RWPE2 (cell line): Measurements from ENCODE around the gene SLC35D2.
"Not testable (repeated sequence)": the region's sequence is repeated elsewhere in the genome, so short reads cannot be mapped to it uniquely, and the experiment has no call there.

Source experiments
- ATAC-seq: fragments of 200-7000 bp; cut with Tn5 transposase; 3 replicates; pipeline ENCODE4 v1.9.1; 2021; ENCODE audit warnings: low read depth
- DNase-seq: peaks from one replicate; pipeline ENCODE4 v3.0.0-alpha.2; 2020; ENCODE audit warnings: low spot score
- H3K27ac ChIP-seq: fragments of 450-650 bp; 2 replicates; pipeline ENCODE4 v1.5.1; 2017; ENCODE audit warnings: mild to moderate bottlenecking; ENCODE audit not compliant: poor library complexity, severe bottlenecking
- H3K27me3 ChIP-seq: fragments of 250-450 bp; sonication (Bioruptor Pico); 2 replicates; pipeline ENCODE4 v1.5.1; 2021; ENCODE audit warnings: mild to moderate bottlenecking, moderate library complexity; ENCODE audit not compliant: insufficient read depth, poor library complexity, severe bottlenecking
- H3K36me3 ChIP-seq: fragments of 250-450 bp; sonication (Bioruptor Pico); 2 replicates; pipeline ENCODE4 v1.5.1; 2020; ENCODE audit warnings: low read depth, mild to moderate bottlenecking, moderate library complexity
- H3K4me1 ChIP-seq: fragments of 250-450 bp; sonication (Bioruptor Pico); 2 replicates; pipeline ENCODE4 v1.5.1; 2021; ENCODE audit warnings: mild to moderate bottlenecking, moderate library complexity; ENCODE audit not compliant: insufficient read depth, poor library complexity, severe bottlenecking
- H3K4me3 ChIP-seq: fragments of 250-450 bp; sonication (Bioruptor Pico); 2 replicates; pipeline ENCODE4 v1.5.1; 2021; ENCODE audit warnings: mild to moderate bottlenecking, moderate library complexity; ENCODE audit not compliant: severe bottlenecking
- H3K9me3 ChIP-seq: fragments of 250-450 bp; sonication (Bioruptor Pico); 2 replicates; pipeline ENCODE4 v1.5.1; 2021; ENCODE audit warnings: mild to moderate bottlenecking, moderate library complexity; ENCODE audit not compliant: severe bottlenecking
- CTCF ChIP-seq: fragments of 450-650 bp; IDR thresholded peaks from one replicate; pipeline ENCODE4 v1.5.1; 2017; ENCODE audit warnings: mild to moderate bottlenecking, moderate library complexity; ENCODE audit not compliant: poor library complexity, severe bottlenecking

The SLC35D2 gene

GRCh38 chr9:96321515-96321914 lies 62.0 kb downstream of the SLC35D2 start:
- no peak for TF ChIP-seq CTCF
- Histone ChIP-seq H3K36me3 (no peaks in the 10 kb centered on the region), H3K9me3 (no peaks in the 10 kb centered on the region), H3K27me3 (no peaks in the 10 kb centered on the region), H3K27ac (no peak overlapping the region), H3K4me3 (no peak overlapping the region), H3K4me1 (no peaks in the 10 kb centered on the region)
- DNase-seq (no peak), ATAC-seq (no peak)

- Histone ChIP-seq H3K4me3 (no peak overlapping the region), H3K4me1 (no peaks in the 10 kb centered on the region), H3K36me3 (no peaks in the 10 kb centered on the region), H3K27ac (no peak overlapping the region), H3K9me3 (no peaks in the 10 kb centered on the region), H3K27me3 (no peaks in the 10 kb centered on the region)
- ATAC-seq (no peak), DNase-seq (no peak)
- TF ChIP-seq CTCF = no peak
Observed at GRCh38 chr9:96320749-96321280, 62.7 kb downstream of the SLC35D2 start.

GRCh38 chr9:96318921-96319565 lies 64.5 kb downstream of the SLC35D2 start:
- Histone ChIP-seq H3K4me1 (no peaks in the 10 kb centered on the region), H3K9me3 (no peaks in the 10 kb centered on the region), H3K27me3 (no peaks in the 10 kb centered on the region), H3K4me3 (no peak overlapping the region), H3K27ac (no peak overlapping the region), H3K36me3 (no peaks in the 10 kb centered on the region)
- no peak for TF ChIP-seq CTCF
- DNase-seq (no peak), ATAC-seq (no peak)

- no peaks in the 10 kb centered on the region for H3K27me3 ChIP-seq
- H3K27ac ChIP-seq = no peak overlapping the region
- peak; percentile 94 for TF ChIP-seq CTCF
- peaks cover 3% of the 10 kb centered on the region for H3K9me3 ChIP-seq
- no peaks in the 10 kb centered on the region for H3K4me1 ChIP-seq
- no peaks in the 10 kb centered on the region for H3K36me3 ChIP-seq
- no peak for DNase-seq
- no peak overlapping the region for H3K4me3 ChIP-seq
- ATAC-seq = 0 out of 3 replicates have a peak, but pooled peaks have one; percentile 44
Observed at GRCh38 chr9:96317335-96317980, 66.1 kb downstream of the SLC35D2 start.

- TF ChIP-seq CTCF = no peak
- ATAC-seq = no peak
- no peak overlapping the region for H3K27ac ChIP-seq
Observed at GRCh38 chr9:96309850-96310249, 73.7 kb downstream of the SLC35D2 start.

GRCh38 chr9:96306958-96307357 lies 76.6 kb downstream of the SLC35D2 start:
- not testable (repeated sequence) for H3K4me3 ChIP-seq, ATAC-seq, H3K4me1 ChIP-seq, H3K9me3 ChIP-seq, DNase-seq, H3K36me3 ChIP-seq, H3K27me3 ChIP-seq, H3K27ac ChIP-seq

More at GRCh38 chr9:96309850-96310249, 73.7 kb downstream of the SLC35D2 start:
- Histone ChIP-seq H3K9me3 (peaks cover 3% of the 10 kb centered on the region), H3K4me1 (no peaks in the 10 kb centered on the region), H3K4me3 (no peak overlapping the region), H3K36me3 (no peaks in the 10 kb centered on the region), H3K27me3 (no peaks in the 10 kb centered on the region)
- no peak for DNase-seq
